Endodermal cell (in vitro differentiated cells): ENCODE measurements around the gene ARVCF. TPM values are rescaled to one million over a fixed set of nuclear protein-coding genes. Genes with fewer than 3 reads are reported as not detected.

Experiments used
- DNase-seq: peaks from one replicate; pipeline ENCODE4 v3.0.0-alpha.2; 2017
- H3K27ac ChIP-seq: 2 replicates; pipeline ENCODE4 v1.5.1; 2013; ENCODE audit warnings: mild to moderate bottlenecking, low read depth, low read length, moderate library complexity
- H3K27me3 ChIP-seq: 2 replicates; pipeline ENCODE4 v1.6.1; 2013; ENCODE audit warnings: mild to moderate bottlenecking, low read length, moderate library complexity; ENCODE audit not compliant: insufficient read depth, control insufficient read depth, poor library complexity, severe bottlenecking
- H3K36me3 ChIP-seq: 2 replicates; pipeline ENCODE4 v1.7.0; 2013; ENCODE audit warnings: mild to moderate bottlenecking, low read length, moderate library complexity; ENCODE audit not compliant: control insufficient read depth, insufficient read depth
- H3K4me1 ChIP-seq: one replicate; pipeline ENCODE4 v1.7.0; 2013; ENCODE audit warnings: low read length; ENCODE audit not compliant: control insufficient read depth, insufficient read depth
- H3K4me3 ChIP-seq: 2 replicates; pipeline ENCODE4 v1.5.1; 2013; ENCODE audit warnings: mild to moderate bottlenecking, low read length, moderate library complexity
- H3K9ac ChIP-seq: 2 replicates; pipeline ENCODE4 v1.6.1; 2013; ENCODE audit warnings: mild to moderate bottlenecking, low read length, moderate library complexity; ENCODE audit not compliant: poor library complexity, severe bottlenecking; ENCODE audit errors: extremely low read depth
- H3K9me3 ChIP-seq: 2 replicates; pipeline ENCODE4 v1.6.1; 2013; ENCODE audit warnings: mild to moderate bottlenecking, low read length, moderate library complexity; ENCODE audit not compliant: control insufficient read depth
- H3K27ac Mint-ChIP-seq: 2 replicates; pipeline ENCODE4 v1.8.0; 2020; ENCODE audit warnings: mixed read lengths
- H3K27me3 Mint-ChIP-seq: 2 replicates; pipeline ENCODE4 v1.8.0; 2021; ENCODE audit warnings: mild to moderate bottlenecking, mixed read lengths; ENCODE audit not compliant: insufficient read depth
- H3K36me3 Mint-ChIP-seq: 2 replicates; pipeline ENCODE4 v1.8.0; 2020; ENCODE audit warnings: low read depth, mixed read lengths
- H3K4me1 Mint-ChIP-seq: 2 replicates; pipeline ENCODE4 v1.8.0; 2020; ENCODE audit warnings: mixed read lengths
- H3K4me3 Mint-ChIP-seq: 2 replicates; pipeline ENCODE4 v1.8.0; 2020; ENCODE audit warnings: mild to moderate bottlenecking, moderate library complexity, mixed read lengths
- H3K9me3 Mint-ChIP-seq: 2 replicates; pipeline ENCODE4 v1.8.0; 2020; ENCODE audit warnings: mild to moderate bottlenecking, mixed read lengths
- CTCF ChIP-seq: fragments of 200-600 bp; sonication (generic); conservative IDR thresholded peaks from 2 replicates; pipeline ENCODE4 v1.5.0; 2021; ENCODE audit warnings: antibody characterized with exemption, mild to moderate bottlenecking
- WGBS, 2 experiments: methylation state at CpG; one replicate each; pipeline versions ENCODE4 v1.1.5 to v1.1.7; 2013; ENCODE audit warnings: missing lambda C conversion rate in 2 of 2, mixed read lengths in 1 of 2; ENCODE audit not compliant: insufficient coverage in 1 of 2, insufficient read length in 1 of 2; 5-methylcytosine and 5-hydroxymethylcytosine counted together
- total RNA-seq, 2 donors: library from RNA; stranded (reverse); fragmentation: NEBNext Ultra II Directional in 1 of 2; extraction: Animal tissue kit (Norgen Biotek cat#: 25700) in 1 of 2; gene quantifications; 2 replicates in 1 of 2; 3 replicates in 1 of 2; pipeline ENCODE4 v1.2.1, GENCODE V29; 2021

Gene ARVCF
- total RNA-seq, 2 donors from 2014 or later, result 48.3 to 61.3 TPM

- Mint-ChIP-seq H3K27me3 (no peaks in the 10 kb centered on the region), H3K4me3 (no peak overlapping the region), H3K9me3 (no peaks in the 10 kb centered on the region), H3K36me3 (no peaks in the 10 kb centered on the region), H3K4me1 (peaks cover 16% of the 10 kb centered on the region), H3K27ac (no peak overlapping the region)
- DNase-seq, result no peak
- peak; percentile 54 for TF ChIP-seq CTCF
- H3K36me3 ChIP-seq, result no peaks in the 10 kb centered on the region
- H3K9ac ChIP-seq, result no peak overlapping the region
- H3K4me3 ChIP-seq, result no peak overlapping the region
- no peaks in the 10 kb centered on the region for H3K27me3 ChIP-seq
- peaks cover 5% of the 10 kb centered on the region for H3K4me1 ChIP-seq
- no peak overlapping the region for H3K27ac ChIP-seq
- 91 to 93% methylated on average over 9 of the region's 9 CpGs for WGBS, 2 experiments
- no peaks in the 10 kb centered on the region for H3K9me3 ChIP-seq
Measured at GRCh38 chr22:19957445-19957844, 59.2 kb downstream of the ARVCF start.

- no peaks in the 10 kb centered on the region for H3K9me3 Mint-ChIP-seq
- H3K27ac ChIP-seq, result no peak overlapping the region
- DNase-seq, result peak; percentile 43
- TF ChIP-seq CTCF, result no peak
- H3K9me3 ChIP-seq, result no peaks in the 10 kb centered on the region
- no peak overlapping the region for H3K4me3 ChIP-seq
- no peak overlapping the region for H3K9ac ChIP-seq
- H3K36me3 ChIP-seq, result no peaks in the 10 kb centered on the region
- H3K4me1 Mint-ChIP-seq, result peaks cover 16% of the 10 kb centered on the region
- no peaks in the 10 kb centered on the region for H3K36me3 Mint-ChIP-seq
- peaks cover 5% of the 10 kb centered on the region for H3K4me1 ChIP-seq
- H3K4me3 Mint-ChIP-seq, result no peak overlapping the region
- no peaks in the 10 kb centered on the region for H3K27me3 ChIP-seq
- no peak overlapping the region for H3K27ac Mint-ChIP-seq
- no peaks in the 10 kb centered on the region for H3K27me3 Mint-ChIP-seq
- 92 to 93% methylated on average over 14 to 19 of the region's 19 CpGs for whole genome bisulfite sequencing, 2 experiments
Measured at GRCh38 chr22:19955241-19956128, 61.1 kb downstream of the ARVCF start.

GRCh38 chr22:19951346-19951745 lies 65.3 kb downstream of the ARVCF start:
- no peaks in the 10 kb centered on the region for H3K27me3 Mint-ChIP-seq
- H3K36me3 Mint-ChIP-seq, result no peaks in the 10 kb centered on the region
- Histone ChIP-seq H3K27ac (no peak overlapping the region), H3K36me3 (no peaks in the 10 kb centered on the region), H3K9ac (no peak overlapping the region), H3K9me3 (no peaks in the 10 kb centered on the region), H3K4me3 (no peak overlapping the region), H3K27me3 (no peaks in the 10 kb centered on the region), H3K4me1 (no peaks in the 10 kb centered on the region)
- H3K4me1 Mint-ChIP-seq, result peaks cover 5% of the 10 kb centered on the region
- 94 to 97% methylated on average over 13 of the region's 13 CpGs for WGBS, 2 experiments
- H3K27ac Mint-ChIP-seq, result no peak overlapping the region
- no peak for TF ChIP-seq CTCF
- peak; percentile 32 for DNase-seq
- no peak overlapping the region for H3K4me3 Mint-ChIP-seq
- H3K9me3 Mint-ChIP-seq, result no peaks in the 10 kb centered on the region
